Heart right ventricle (tissue), 16 donors: ENCODE data around the gene PC. TPM values are rescaled to one million over a fixed set of nuclear protein-coding genes. Genes with fewer than 3 reads are reported as not detected.
A peak's percentile ranks its signal among the peaks of the same experiment; 100 is the strongest.

Source experiments
- ATAC-seq, 8 donors: fragments of 200-7000 bp; cut with Tn5 transposase; one replicate each; pipeline ENCODE4 v1.9.1; 2020; ENCODE audit warnings: mild to moderate bottlenecking in 8 of 8, moderate library complexity in 8 of 8, moderate number of reproducible peaks in 1 of 8
- DNase-seq, 2 donors: peaks; one replicate each; pipeline ENCODE4 v3.0.0-alpha.2; 2020
- H3K27ac ChIP-seq, 10 donors: fragments of 200-600 bp; sonication (generic) in 2 of 10; one replicate each; pipeline versions ENCODE4 v1.5.0 to v1.8.0; 2020 to 2022; ENCODE audit warnings: mild to moderate bottlenecking in 3 of 10
- H3K27me3 ChIP-seq, 7 donors: fragments of 200-600 bp; one replicate each; pipeline ENCODE4 v1.8.0; 2021 to 2022; ENCODE audit warnings: mild to moderate bottlenecking in 2 of 7
- H3K36me3 ChIP-seq, 9 donors: fragments of 200-600 bp; sonication (generic) in 1 of 9; one replicate each; pipeline versions ENCODE4 v1.5.0 to v1.8.0; 2020 to 2022; ENCODE audit warnings: mild to moderate bottlenecking in 2 of 9
- H3K4me1 ChIP-seq, 9 donors: fragments of 200-600 bp; sonication (generic) in 1 of 9; one replicate each; pipeline versions ENCODE4 v1.5.0 to v1.8.0; 2020 to 2022; ENCODE audit warnings: mild to moderate bottlenecking in 4 of 9
- H3K4me3 ChIP-seq, 10 donors: fragments of 200-600 bp; sonication (generic) in 2 of 10; one replicate each; pipeline versions ENCODE4 v1.5.0 to v1.8.0; 2020 to 2022; ENCODE audit warnings: mild to moderate bottlenecking in 7 of 10, moderate library complexity in 2 of 10
- H3K9me3 ChIP-seq, 11 donors: fragments of 200-600 bp in 10 of 11; sonication (generic) in 2 of 11; one replicate each; pipeline versions ENCODE4 v1.5.0 to v1.8.0; 2013 to 2022; ENCODE audit warnings: mild to moderate bottlenecking in 2 of 11, control low read depth in 1 of 11, moderate library complexity in 1 of 11
- WGBS, 2 donors: extraction: QIAGEN DNeasy Blood & Tissue Kit; methylation state at CpG; one replicate each; pipeline ENCODE4 v1.1.7; 2013; ENCODE audit warnings: inconsistent platforms in 1 of 2; 5-methylcytosine and 5-hydroxymethylcytosine counted together
- intact Hi-C, 10 donors: fragments of 100-400 bp; cut with DNase I; formaldehyde crosslinking; loops; one replicate each; pipeline versions ENCODE4 v1.11.1 to v1.14.2; 2022
- polyA plus RNA-seq, 2 donors: library from polyadenylated mRNA; stranded (reverse); fragments of 200-250 nt; gene quantifications; one replicate each; pipeline ENCODE4 v1.2.3, GENCODE V29; 2013
- total RNA-seq, 10 donors: library from RNA; stranded (reverse); fragmentation: NEBNext Ultra II Directional in 3 of 10; extraction: Animal tissue kit (Norgen Biotek cat#: 25700) in 3 of 10; gene quantifications; one replicate each; pipeline versions ENCODE4 v1.2.1 to v1.2.4, GENCODE V29; 2021 to 2023
- TF ChIP-seq, protein P1 (sequence below), 9 donors: fragments of 200-600 bp; sonication (generic) in 2 of 9; IDR thresholded peaks; one replicate each; pipeline versions ENCODE4 v1.5.0 to v1.8.0; 2021 to 2022; ENCODE audit warnings: antibody characterized with exemption in 9 of 9, mild to moderate bottlenecking in 5 of 9, moderate library complexity in 1 of 9
- donor health status: Arrhythmogenic right ventricular cardiomyopathy.
- donor health status: ischemic (EF 13 %, LVEDD 7.1; RV severe dilation, severe dysfunction).
- donor health status: healthy with polysubstance abuse.
- donor health status: DM: no; HTN: yes; CAD: no.
- donor health status: DM: no; HTN: no; CAD: no.
- donor health status: ischemic (EF 25% LVEDD 6.9; RV normal size, moderate dysfunction).
- donor health status: ischemic (EF 25% LVEDD 5.7; RV mildly dilated, moderate dysfunction).
- donor health status: healthy.
- donor health status: DM: yes; HTN: yes; CAD: no.
- donor health status: Ischemic cardiomyopathy.
- donor health status: ischemic (EF 35%, LVEDD 5.7; RV mildly dilated, moderate dysfunction).
- donor health status: nonischemic (EF 11% LVEDD 7.7; RV severe dilation, severe dysfunction).
- donor health status: DM: yes; HTN: yes; CAD: no.
- donor health status: PGD.
- donor health status: ischemic (EF 29% LVEDD 5.4; RV normal size, mild dysfunction).
- donor health status: nonischemic (EF 23%, LVEDD 6.1; RV moderate dilation, normal function).

Gene PC
- total and polyA plus RNA-seq, 12 donors: 6.8 to 26.0 (median 11.2) TPM

DNA sequence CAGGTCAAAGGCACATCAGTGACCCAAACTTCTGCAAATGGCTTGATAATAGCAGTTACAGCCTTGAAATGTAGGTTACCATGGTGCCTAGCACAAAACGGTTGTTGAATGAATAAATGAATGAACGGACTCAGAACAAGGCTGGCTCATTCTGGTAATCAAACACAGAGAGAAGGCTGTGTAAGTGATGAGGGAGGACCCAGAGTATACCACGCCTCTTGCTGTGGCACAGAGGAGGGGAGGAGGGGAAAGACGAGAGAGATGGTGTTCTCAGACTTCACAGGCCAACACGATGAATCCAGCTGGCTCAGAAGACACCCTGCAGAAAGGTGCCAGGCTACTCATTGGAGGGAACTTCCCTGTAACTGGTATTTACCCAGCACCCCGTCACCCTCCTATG, 38.3 kb downstream of the PC start:
- Histone ChIP-seq H3K4me3 (no peak overlapping the region), H3K27me3 (no peaks in the 10 kb centered on the region), H3K27ac (no peak overlapping the region), H3K9me3 (no peaks in the 10 kb centered on the region), H3K36me3 (no peaks in the 10 kb centered on the region), H3K4me1 (peaks cover 0 to 12% (median 0%) of the 10 kb centered on the region in 9 donors)
- intact Hi-C loops: no loop called here
- TF ChIP-seq, protein P1, sequence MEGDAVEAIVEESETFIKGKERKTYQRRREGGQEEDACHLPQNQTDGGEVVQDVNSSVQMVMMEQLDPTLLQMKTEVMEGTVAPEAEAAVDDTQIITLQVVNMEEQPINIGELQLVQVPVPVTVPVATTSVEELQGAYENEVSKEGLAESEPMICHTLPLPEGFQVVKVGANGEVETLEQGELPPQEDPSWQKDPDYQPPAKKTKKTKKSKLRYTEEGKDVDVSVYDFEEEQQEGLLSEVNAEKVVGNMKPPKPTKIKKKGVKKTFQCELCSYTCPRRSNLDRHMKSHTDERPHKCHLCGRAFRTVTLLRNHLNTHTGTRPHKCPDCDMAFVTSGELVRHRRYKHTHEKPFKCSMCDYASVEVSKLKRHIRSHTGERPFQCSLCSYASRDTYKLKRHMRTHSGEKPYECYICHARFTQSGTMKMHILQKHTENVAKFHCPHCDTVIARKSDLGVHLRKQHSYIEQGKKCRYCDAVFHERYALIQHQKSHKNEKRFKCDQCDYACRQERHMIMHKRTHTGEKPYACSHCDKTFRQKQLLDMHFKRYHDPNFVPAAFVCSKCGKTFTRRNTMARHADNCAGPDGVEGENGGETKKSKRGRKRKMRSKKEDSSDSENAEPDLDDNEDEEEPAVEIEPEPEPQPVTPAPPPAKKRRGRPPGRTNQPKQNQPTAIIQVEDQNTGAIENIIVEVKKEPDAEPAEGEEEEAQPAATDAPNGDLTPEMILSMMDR (IDR thresholded peaks at IDR 0.05): no peak
- DNase-seq: no peak
- 80 to 86% methylated on average over 6 of the region's 6 CpGs for WGBS, 2 donors
- ATAC-seq: no peak

DNA sequence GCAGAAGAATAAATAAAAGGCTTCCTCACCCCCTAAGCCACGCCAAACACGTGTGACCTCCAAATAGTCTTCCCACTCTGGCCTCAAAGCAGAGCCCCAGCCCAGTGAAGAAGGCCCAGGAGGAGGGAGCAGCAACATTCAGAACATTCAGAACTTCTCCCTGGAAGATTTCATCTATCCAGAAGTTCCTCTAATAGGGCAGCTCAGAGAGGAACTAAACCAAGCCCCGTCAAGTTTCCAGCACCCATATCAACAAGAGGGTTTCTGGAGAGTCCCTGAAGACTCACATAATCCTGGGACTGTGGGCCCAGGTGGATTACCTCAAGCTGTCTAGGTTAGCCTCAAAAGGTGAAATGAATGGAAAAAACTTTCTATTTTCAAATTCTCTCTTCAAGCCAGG, 39.4 kb downstream of the PC start:
- 92 to 93% methylated on average over 3 of the region's 3 CpGs for WGBS, 2 donors
- Histone ChIP-seq H3K27me3 (no peaks in the 10 kb centered on the region), H3K4me1 (peaks cover 0 to 12% (median 0%) of the 10 kb centered on the region in 9 donors), H3K27ac (no peak overlapping the region), H3K9me3 (no peaks in the 10 kb centered on the region), H3K36me3 (no peaks in the 10 kb centered on the region), H3K4me3 (no peak overlapping the region)
- TF ChIP-seq, protein P1 (IDR thresholded peaks at IDR 0.05): no peak
- DNase-seq (no peak), ATAC-seq (no peak)
- intact Hi-C loops: no loop called here

DNA sequence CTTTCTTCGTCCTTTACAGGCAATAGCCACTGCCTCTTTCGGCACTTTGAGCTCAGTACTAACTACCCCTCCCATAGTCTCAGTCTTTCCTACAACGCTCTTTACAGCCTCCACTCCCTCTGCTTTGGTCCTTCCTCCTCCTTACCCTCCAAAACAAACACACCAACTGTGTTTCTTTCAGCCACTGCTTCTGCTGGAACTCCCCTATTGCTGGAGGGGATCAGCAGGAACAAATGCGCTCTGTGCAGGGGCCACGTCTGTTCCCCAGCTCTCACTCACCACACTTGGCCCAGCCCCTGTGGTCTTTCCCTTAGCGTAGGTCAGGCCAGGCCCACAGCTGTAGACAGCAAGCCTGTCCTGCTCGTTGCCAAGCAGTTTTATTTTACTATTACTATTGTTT, 42.3 kb downstream of the PC start:
- Histone ChIP-seq H3K4me3 (no peak overlapping the region), H3K27ac (no peak overlapping the region), H3K4me1 (peaks cover 0 to 5% (median 0%) of the 10 kb centered on the region in 9 donors), H3K36me3 (no peaks in the 10 kb centered on the region), H3K9me3 (no peaks in the 10 kb centered on the region), H3K27me3 (no peaks in the 10 kb centered on the region)
- DNase-seq (no peak), ATAC-seq (peak in 2 of 8 donors; percentile 20 to 25)
- intact Hi-C loops: no loop called here
- TF ChIP-seq, protein P1 (IDR thresholded peaks at IDR 0.05): no peak
- WGBS, 2 donors: 85 to 88% methylated on average over 7 of the region's 7 CpGs

DNA sequence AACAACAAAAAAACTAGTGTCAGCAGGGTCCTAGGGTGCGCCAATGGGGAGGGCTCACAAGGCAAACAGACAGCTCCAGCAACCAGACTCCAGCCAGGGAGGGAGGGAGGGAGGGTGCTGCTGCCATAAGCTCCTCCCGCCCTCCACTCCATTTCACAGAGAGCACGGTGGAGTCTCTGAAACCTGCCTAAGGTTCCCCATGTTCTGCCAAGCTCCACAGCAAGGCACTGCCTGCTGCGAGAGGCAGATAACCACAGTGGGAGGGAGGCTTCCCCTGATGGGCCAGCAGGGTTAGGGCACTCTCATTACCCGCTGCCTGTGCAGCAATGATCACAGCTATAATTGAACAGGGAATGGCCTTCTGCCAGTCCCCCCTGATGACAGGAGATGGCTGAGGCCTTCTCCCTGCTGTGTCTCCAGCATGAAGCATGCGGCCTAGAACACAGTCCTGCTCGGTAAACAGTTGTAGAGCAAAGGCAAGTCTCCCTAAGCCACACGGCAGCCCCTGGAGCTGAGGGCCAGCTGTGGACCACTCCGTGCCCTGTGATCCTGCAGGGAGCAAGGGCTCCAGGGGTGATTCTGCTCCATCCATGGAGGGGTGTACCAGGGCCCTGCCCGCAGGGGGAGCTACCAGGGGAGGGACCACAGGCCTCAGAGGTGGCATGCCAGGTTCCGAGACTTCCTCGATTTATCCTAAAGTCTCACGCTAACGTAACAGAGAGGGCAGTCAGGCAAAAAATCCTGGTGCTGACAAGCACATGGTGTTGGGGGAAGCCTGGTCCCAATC, 42.9 kb downstream of the PC start:
- no peaks in the 10 kb centered on the region for H3K27me3 ChIP-seq
- no peaks in the 10 kb centered on the region for H3K36me3 ChIP-seq
- TF ChIP-seq, protein P1 (IDR thresholded peaks at IDR 0.05): no peak
- H3K27ac ChIP-seq: no peak overlapping the region
- no peaks in the 10 kb centered on the region for H3K4me1 ChIP-seq
- DNase-seq: no peak
- ATAC-seq: peak in 2 of 8 donors; percentile 25 to 50
- intact Hi-C loops: no loop called here
- no peaks in the 10 kb centered on the region for H3K9me3 ChIP-seq
- 88 to 89% methylated on average over 14 of the region's 14 CpGs for WGBS, 2 donors
- H3K4me3 ChIP-seq: no peak overlapping the region
